Raji (cell line): ENCODE measurements around the gene PCDHAC2.

Source experiments
- POLR2A ChIP-seq: IDR thresholded peaks from 2 replicates; pipeline ENCODE4 v1.6.1; 2011; ENCODE audit warnings: low read depth, low read length, control low read depth; ENCODE audit not compliant: insufficient read depth

Gene PCDHAC2

GRCh38 chr5:141003791-141004611 lies 37.7 kb downstream of the PCDHAC2 start:
- no peak for TF ChIP-seq POLR2A

- no peak for TF ChIP-seq POLR2A
Measured at GRCh38 chr5:141007791-141008190, 41.5 kb downstream of the PCDHAC2 start.

GRCh38 chr5:141010047-141010793 lies 43.9 kb downstream of the PCDHAC2 start:
- TF ChIP-seq POLR2A = no peak

GRCh38 chr5:141017943-141018342 lies 51.7 kb downstream of the PCDHAC2 start:
- no peak for TF ChIP-seq POLR2A
